Adrenal gland (tissue), 5 donors: ENCODE results near the gene RTL1.

Experiments
- CTCF ChIP-seq, 6 experiments: fragments of 450-650 bp in 4 of 6; fragments of 200-600 bp in 2 of 6; sonication (generic) in 1 of 6; IDR thresholded peaks; 1 replicate in 5 of 6; 2 replicates in 1 of 6; pipeline versions ENCODE4 v1.5.1 to v1.8.0; 2016 to 2021; ENCODE audit warnings: antibody characterized with exemption in 6 of 6, mild to moderate bottlenecking in 2 of 6, moderate library complexity in 1 of 6
- POLR2A ChIP-seq, 2 donors: fragments of 450-650 bp; IDR thresholded peaks; one replicate each; pipeline ENCODE4 v1.6.1; 2017; ENCODE audit warnings: antibody characterized with exemption in 2 of 2, mild to moderate bottlenecking in 2 of 2, moderate library complexity in 1 of 2
- donor health status: DM: no; HTN: no; CAD: no.

GRCh38 chr14:100889641-100890040, 13.9 kb downstream of the RTL1 start:
- TF ChIP-seq CTCF (IDR thresholded peaks at IDR 0.05) (no peak), POLR2A (IDR thresholded peaks at IDR 0.05) (no peak)
